OCI-LY3 (cell line): ENCODE data around the gene PMM1.

ENCODE experiments used
- CTCF ChIP-seq: fragments of 200-600, 300-600 bp; sonication (generic); IDR thresholded peaks from 2 replicates; pipeline ENCODE4 v1.5.1; 2014; ENCODE audit warnings: antibody characterized with exemption, low read length, low read depth
- EZH2phosphoT487 ChIP-seq: fragments of 200-600 bp; shearing (Covaris generic); IDR thresholded peaks from 2 replicates; pipeline ENCODE4 v1.6.1; 2018; ENCODE audit warnings: antibody characterized with exemption, mixed run types, low read depth

GRCh38 chr22:41565403-41566054, 24.1 kb downstream of the PMM1 start:
- no peak for TF ChIP-seq CTCF
- TF ChIP-seq EZH2phosphoT487: no peak
